HepG2 (cell line): ENCODE results near the gene ARHGEF26. TPM values are rescaled to one million over a fixed set of nuclear protein-coding genes. Genes with fewer than 3 reads are reported as not detected.

Experiments
- AGO1 ChIP-seq: fragments of 200-400 bp; formaldehyde crosslinking; IDR thresholded peaks from 2 replicates; pipeline ENCODE4 v1.6.1; 2017; ENCODE audit warnings: mild to moderate bottlenecking, low read depth, low read length, moderate library complexity; ENCODE audit not compliant: poor library complexity, severe bottlenecking
- CREM ChIP-seq, 2 experiments: sonication (generic) in 1 of 2; formaldehyde crosslinking in 1 of 2; IDR thresholded peaks; 2 replicates each; pipeline versions ENCODE4 v1.4.0 to v1.6.1; 2016 to 2020; ENCODE audit warnings: antibody characterized with exemption in 1 of 2, mild to moderate bottlenecking in 1 of 2, missing genetic modification reagents in 1 of 2
- JUNB ChIP-seq: sonication (generic); formaldehyde crosslinking; IDR thresholded peaks from 2 replicates; pipeline ENCODE4 v1.8.0; 2022; ENCODE audit warnings: missing genetic modification reagents, mild to moderate bottlenecking, borderline replicate concordance
- KDM3A ChIP-seq: IDR thresholded peaks from 2 replicates; pipeline ENCODE4 v1.6.1; 2018; ENCODE audit warnings: low read depth, missing compliant biosample characterization
- KDM6A ChIP-seq: IDR thresholded peaks from 2 replicates; pipeline ENCODE4 v1.6.1; 2016; ENCODE audit warnings: low read depth
- MXD4 ChIP-seq: IDR thresholded peaks from 2 replicates; pipeline ENCODE4 v1.6.1; 2016; ENCODE audit warnings: mild to moderate bottlenecking, missing biosample characterization, missing genetic modification reagents
- NCOA5 ChIP-seq: sonication (generic); formaldehyde crosslinking; IDR thresholded peaks from 2 replicates; pipeline ENCODE4 v1.4.0; 2020; ENCODE audit warnings: missing genetic modification reagents
- NKX3-1 ChIP-seq: sonication (generic); formaldehyde crosslinking; IDR thresholded peaks from 2 replicates; pipeline ENCODE4 v1.5.0; 2020; ENCODE audit warnings: missing genetic modification reagents
- SALL1 ChIP-seq: sonication (generic); formaldehyde crosslinking; IDR thresholded peaks from 2 replicates; pipeline ENCODE4 v1.8.0; 2022; ENCODE audit warnings: mild to moderate bottlenecking, missing genetic modification reagents
- SMARCE1 ChIP-seq: fragments of 450-650 bp; IDR thresholded peaks from 2 replicates; pipeline ENCODE4 v1.6.1; 2017; ENCODE audit warnings: borderline replicate concordance
- SOX6 ChIP-seq, 2 experiments: fragments of 450-650 bp in 1 of 2; sonication (generic) in 1 of 2; formaldehyde crosslinking in 1 of 2; IDR thresholded peaks; 2 replicates each; pipeline versions ENCODE4 v1.4.0 to v1.6.1; 2017 to 2020; ENCODE audit warnings: antibody characterized with exemption in 1 of 2, mild to moderate bottlenecking in 1 of 2, missing genetic modification reagents in 1 of 2
- TSC22D2 ChIP-seq: sonication (generic); formaldehyde crosslinking; IDR thresholded peaks from 2 replicates; pipeline ENCODE4 v1.5.1; 2020; ENCODE audit warnings: missing genetic modification reagents, mild to moderate bottlenecking, borderline replicate concordance
- ZNF101 ChIP-seq: sonication (generic); formaldehyde crosslinking; IDR thresholded peaks from 2 replicates; pipeline ENCODE4 v1.4.0; 2020; ENCODE audit warnings: mild to moderate bottlenecking, low read depth, missing genetic modification reagents, borderline replicate concordance
- ZNF121 ChIP-seq: sonication (generic); formaldehyde crosslinking; IDR thresholded peaks from 2 replicates; pipeline ENCODE4 v1.5.0; 2020; ENCODE audit warnings: mild to moderate bottlenecking, missing genetic modification reagents
- ZNF180 ChIP-seq: sonication (generic); formaldehyde crosslinking; IDR thresholded peaks from 2 replicates; pipeline ENCODE4 v1.4.0; 2020; ENCODE audit warnings: low read depth, missing genetic modification reagents, borderline replicate concordance
- ZNF224 ChIP-seq: sonication (generic); formaldehyde crosslinking; IDR thresholded peaks from 2 replicates; pipeline ENCODE4 v1.5.0; 2020; ENCODE audit warnings: mild to moderate bottlenecking, missing genetic modification reagents
- ZNF761 ChIP-seq: sonication (generic); formaldehyde crosslinking; conservative IDR thresholded peaks from 2 replicates; pipeline ENCODE4 v1.4.0; 2020; ENCODE audit warnings: mild to moderate bottlenecking, missing genetic modification reagents
- ZNF841 ChIP-seq: sonication (generic); formaldehyde crosslinking; IDR thresholded peaks from 2 replicates; pipeline ENCODE4 v1.8.1; 2023; ENCODE audit warnings: missing genetic modification reagents, borderline replicate concordance
- polyA plus RNA-seq, 8 experiments: library from polyadenylated mRNA; depleted of rRNA in 3 of 8; stranded (reverse) in 7 of 8; unstranded in 1 of 8; fragments of >200 nt; fragmentation: Illumina TruSeq in 4 of 8; extraction: Trizol in 4 of 8; gene quantifications; 2 replicates each; pipeline versions ENCODE4 v1.2.1 to v1.2.3, GENCODE V29; 2011 to 2016; ENCODE audit warnings: low read depth in 4 of 8, missing spikeins in 1 of 8, mixed read lengths in 1 of 8; ENCODE audit not compliant: insufficient read depth in 1 of 8
- total RNA-seq, 5 experiments: library from RNA; depleted of rRNA; stranded (reverse); fragments of >200 nt; fragmentation: Illumina TruSeq; extraction: Trizol; gene quantifications; 2 replicates each; pipeline ENCODE4 v1.2.3, GENCODE V29; 2016; ENCODE audit warnings: low read depth in 1 of 5
- TF ChIP-seq, protein P1 (sequence below), 2 experiments: fragments of 450-650 bp in 1 of 2; sonication (generic) in 1 of 2; formaldehyde crosslinking in 1 of 2; IDR thresholded peaks; 2 replicates each; pipeline versions ENCODE4 v1.6.1 to v1.8.0; 2016 to 2022; ENCODE audit warnings: antibody characterized with exemption in 1 of 2, mild to moderate bottlenecking in 1 of 2, missing genetic modification reagents in 1 of 2
- TF ChIP-seq, protein P2 (sequence below): sonication (generic); formaldehyde crosslinking; IDR thresholded peaks from 2 replicates; pipeline ENCODE4 v1.5.0; 2020; ENCODE audit warnings: missing genetic modification reagents

ARHGEF26 gene
- total and polyA plus RNA-seq, 2 of the 13 experiments (the other 11 are each of a cell fraction or from before 2014, with no cell fraction given) = 0.74 to 6.1 TPM

DNA sequence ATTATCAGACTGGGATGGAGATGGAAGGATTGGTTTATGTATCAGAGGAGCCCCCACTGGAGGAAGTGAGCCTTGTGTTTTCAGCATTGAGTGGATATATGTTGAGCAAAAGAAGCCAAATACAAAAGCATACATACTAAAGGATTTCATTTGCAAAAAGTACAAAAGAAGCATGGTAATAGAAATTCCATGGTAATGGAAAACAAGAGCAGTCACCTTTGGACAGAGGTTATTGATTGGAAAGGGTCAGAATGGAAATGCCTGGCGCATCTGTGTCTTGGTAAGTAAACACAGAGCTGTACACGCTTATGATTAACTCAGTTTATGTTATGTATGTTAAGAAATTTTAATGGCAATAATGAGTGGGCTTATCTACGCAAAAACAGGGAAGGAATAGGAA, 130.4 kb downstream of the ARHGEF26 start (continued):
- TF ChIP-seq, protein P1, sequence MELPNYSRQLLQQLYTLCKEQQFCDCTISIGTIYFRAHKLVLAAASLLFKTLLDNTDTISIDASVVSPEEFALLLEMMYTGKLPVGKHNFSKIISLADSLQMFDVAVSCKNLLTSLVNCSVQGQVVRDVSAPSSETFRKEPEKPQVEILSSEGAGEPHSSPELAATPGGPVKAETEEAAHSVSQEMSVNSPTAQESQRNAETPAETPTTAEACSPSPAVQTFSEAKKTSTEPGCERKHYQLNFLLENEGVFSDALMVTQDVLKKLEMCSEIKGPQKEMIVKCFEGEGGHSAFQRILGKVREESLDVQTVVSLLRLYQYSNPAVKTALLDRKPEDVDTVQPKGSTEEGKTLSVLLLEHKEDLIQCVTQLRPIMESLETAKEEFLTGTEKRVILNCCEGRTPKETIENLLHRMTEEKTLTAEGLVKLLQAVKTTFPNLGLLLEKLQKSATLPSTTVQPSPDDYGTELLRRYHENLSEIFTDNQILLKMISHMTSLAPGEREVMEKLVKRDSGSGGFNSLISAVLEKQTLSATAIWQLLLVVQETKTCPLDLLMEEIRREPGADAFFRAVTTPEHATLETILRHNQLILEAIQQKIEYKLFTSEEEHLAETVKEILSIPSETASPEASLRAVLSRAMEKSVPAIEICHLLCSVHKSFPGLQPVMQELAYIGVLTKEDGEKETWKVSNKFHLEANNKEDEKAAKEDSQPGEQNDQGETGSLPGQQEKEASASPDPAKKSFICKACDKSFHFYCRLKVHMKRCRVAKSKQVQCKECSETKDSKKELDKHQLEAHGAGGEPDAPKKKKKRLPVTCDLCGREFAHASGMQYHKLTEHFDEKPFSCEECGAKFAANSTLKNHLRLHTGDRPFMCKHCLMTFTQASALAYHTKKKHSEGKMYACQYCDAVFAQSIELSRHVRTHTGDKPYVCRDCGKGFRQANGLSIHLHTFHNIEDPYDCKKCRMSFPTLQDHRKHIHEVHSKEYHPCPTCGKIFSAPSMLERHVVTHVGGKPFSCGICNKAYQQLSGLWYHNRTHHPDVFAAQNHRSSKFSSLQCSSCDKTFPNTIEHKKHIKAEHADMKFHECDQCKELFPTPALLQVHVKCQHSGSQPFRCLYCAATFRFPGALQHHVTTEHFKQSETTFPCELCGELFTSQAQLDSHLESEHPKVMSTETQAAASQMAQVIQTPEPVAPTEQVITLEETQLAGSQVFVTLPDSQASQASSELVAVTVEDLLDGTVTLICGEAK (IDR thresholded peaks at IDR 0.05) = no peak
- TF ChIP-seq, protein P1 (CRISPR knock-in tag; IDR thresholded peaks at IDR 0.05) = no peak
- TF ChIP-seq MXD4 (CRISPR knock-in tag) = no peak
- no peak for TF ChIP-seq ZNF180 (CRISPR knock-in tag)
- TF ChIP-seq ZNF121 = no peak
- no peak for TF ChIP-seq NCOA5 (CRISPR knock-in tag)
- TF ChIP-seq, protein P2, sequence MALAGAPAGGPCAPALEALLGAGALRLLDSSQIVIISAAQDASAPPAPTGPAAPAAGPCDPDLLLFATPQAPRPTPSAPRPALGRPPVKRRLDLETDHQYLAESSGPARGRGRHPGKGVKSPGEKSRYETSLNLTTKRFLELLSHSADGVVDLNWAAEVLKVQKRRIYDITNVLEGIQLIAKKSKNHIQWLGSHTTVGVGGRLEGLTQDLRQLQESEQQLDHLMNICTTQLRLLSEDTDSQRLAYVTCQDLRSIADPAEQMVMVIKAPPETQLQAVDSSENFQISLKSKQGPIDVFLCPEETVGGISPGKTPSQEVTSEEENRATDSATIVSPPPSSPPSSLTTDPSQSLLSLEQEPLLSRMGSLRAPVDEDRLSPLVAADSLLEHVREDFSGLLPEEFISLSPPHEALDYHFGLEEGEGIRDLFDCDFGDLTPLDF (CRISPR knock-in tag) = no peak
- TF ChIP-seq SOX6 (IDR thresholded peaks at IDR 0.05) = no peak
- peak; percentile 97 for TF ChIP-seq SOX6 (CRISPR knock-in tag; IDR thresholded peaks at IDR 0.05)
- peak; percentile 90; the same call in 1 of the 2 replicates for TF ChIP-seq SMARCE1
- TF ChIP-seq NKX3-1 = no peak
- TF ChIP-seq JUNB = no peak
- no peak for TF ChIP-seq ZNF224 (CRISPR knock-in tag)
- TF ChIP-seq CREM (IDR thresholded peaks at IDR 0.05) = peak; percentile 66; the same call in 1 of the 2 replicates
- no peak for TF ChIP-seq CREM (CRISPR knock-in tag; IDR thresholded peaks at IDR 0.05)
- no peak for TF ChIP-seq ZNF101 (CRISPR knock-in tag)
- 0 out of 2 replicates have a peak, but pooled peaks have one; percentile 28 for TF ChIP-seq KDM3A (CRISPR knock-in tag)
- TF ChIP-seq ZNF761 = no peak
- no peak for TF ChIP-seq TSC22D2
- peak; percentile 58 for TF ChIP-seq KDM6A (CRISPR knock-in tag)
- peak; percentile 97; the same call in 1 of the 2 replicates for TF ChIP-seq SALL1 (CRISPR knock-in tag)
- no peak for TF ChIP-seq ZNF841
- no peak for TF ChIP-seq AGO1
